Gastrocnemius medialis (tissue), 4 donors: ENCODE measurements around the gene PIAS4. TPM values are rescaled to one million over a fixed set of nuclear protein-coding genes. Genes with fewer than 3 reads are reported as not detected.
A peak's percentile ranks its signal among the peaks of the same experiment; 100 is the strongest.

Experiments
- ATAC-seq, 2 donors: fragments of 150-250 bp; one replicate each; pipeline ENCODE4 v1.9.1; 2016
- DNase-seq, 2 donors: peaks; one replicate each; pipeline ENCODE4 v3.0.0-alpha.2; 2019
- H3K27ac ChIP-seq, 4 donors: fragments of 200-600 bp; sonication (generic); 1 replicate in 1 of 4; 2 replicates in 3 of 4; pipeline ENCODE4 v1.5.1; 2016 to 2018; ENCODE audit warnings: mild to moderate bottlenecking in 2 of 4, moderate library complexity in 1 of 4
- H3K27me3 ChIP-seq, 3 donors: fragments of 200-600 bp; sonication (generic) in 2 of 3; 1 replicate in 1 of 3; 2 replicates in 2 of 3; pipeline versions ENCODE4 v1.5.1 to v1.6.0; 2016 to 2019; ENCODE audit warnings: mild to moderate bottlenecking in 1 of 3, moderate library complexity in 1 of 3
- H3K36me3 ChIP-seq, 2 donors: fragments of 200-600 bp; sonication (generic) in 1 of 2; one replicate each; pipeline ENCODE4 v1.5.1; 2017 to 2018
- H3K4me1 ChIP-seq, 2 donors: fragments of 200-600 bp; sonication (generic) in 1 of 2; one replicate each; pipeline ENCODE4 v1.5.1; 2016 to 2017; ENCODE audit warnings: mild to moderate bottlenecking in 2 of 2
- H3K4me3 ChIP-seq, 4 donors: fragments of 200-600 bp; sonication (generic) in 3 of 4; 1 replicate in 1 of 4; 2 replicates in 3 of 4; pipeline ENCODE4 v1.5.1; 2016 to 2019; ENCODE audit warnings: mild to moderate bottlenecking in 2 of 4
- H3K9me3 ChIP-seq, 3 donors: fragments of 200-600 bp; sonication (generic) in 2 of 3; 1 replicate in 1 of 3; 2 replicates in 2 of 3; pipeline ENCODE4 v1.5.1; 2016 to 2019
- POLR2A ChIP-seq, 2 donors: fragments of 450-650 bp; IDR thresholded peaks; one replicate each; pipeline ENCODE4 v1.6.1; 2017; ENCODE audit warnings: antibody characterized with exemption in 2 of 2, mild to moderate bottlenecking in 2 of 2, moderate library complexity in 2 of 2
- in situ Hi-C, 4 donors: fragments of 200-750 bp; cut with MboI; loops; one replicate each; pipeline versions ENCODE4 v1.15.0 to v1.8.0; 2017; ENCODE audit warnings: low sequenced_read_pairs in 4 of 4
- intact Hi-C: fragments of 100-400 bp; cut with DNase I; formaldehyde crosslinking; loops from one replicate; pipeline ENCODE4 v1.15.1; 2023; ENCODE audit warnings: low total_unique reads
- total RNA-seq, 4 donors: library from RNA; depleted of rRNA; stranded (reverse); fragments of >200 nt; gene quantifications; one replicate each; pipeline versions ENCODE4 v1.1.0 to v1.2.3, GENCODE V29; 2016
- TF ChIP-seq, protein P1 (sequence below), 5 experiments: fragments of 450-650 bp in 3 of 5; fragments of 200-600 bp in 2 of 5; sonication (generic) in 2 of 5; IDR thresholded peaks in 4 of 5; conservative IDR thresholded peaks in 1 of 5; 1 replicate in 4 of 5; 2 replicates in 1 of 5; pipeline ENCODE4 v1.5.1; 2016 to 2019; ENCODE audit warnings: antibody characterized with exemption in 5 of 5, mild to moderate bottlenecking in 3 of 5, moderate library complexity in 3 of 5

The PIAS4 gene
- total RNA-seq, 4 donors from 2014 or later = 15.5 to 20.0 (median 17.5) TPM

DNA sequence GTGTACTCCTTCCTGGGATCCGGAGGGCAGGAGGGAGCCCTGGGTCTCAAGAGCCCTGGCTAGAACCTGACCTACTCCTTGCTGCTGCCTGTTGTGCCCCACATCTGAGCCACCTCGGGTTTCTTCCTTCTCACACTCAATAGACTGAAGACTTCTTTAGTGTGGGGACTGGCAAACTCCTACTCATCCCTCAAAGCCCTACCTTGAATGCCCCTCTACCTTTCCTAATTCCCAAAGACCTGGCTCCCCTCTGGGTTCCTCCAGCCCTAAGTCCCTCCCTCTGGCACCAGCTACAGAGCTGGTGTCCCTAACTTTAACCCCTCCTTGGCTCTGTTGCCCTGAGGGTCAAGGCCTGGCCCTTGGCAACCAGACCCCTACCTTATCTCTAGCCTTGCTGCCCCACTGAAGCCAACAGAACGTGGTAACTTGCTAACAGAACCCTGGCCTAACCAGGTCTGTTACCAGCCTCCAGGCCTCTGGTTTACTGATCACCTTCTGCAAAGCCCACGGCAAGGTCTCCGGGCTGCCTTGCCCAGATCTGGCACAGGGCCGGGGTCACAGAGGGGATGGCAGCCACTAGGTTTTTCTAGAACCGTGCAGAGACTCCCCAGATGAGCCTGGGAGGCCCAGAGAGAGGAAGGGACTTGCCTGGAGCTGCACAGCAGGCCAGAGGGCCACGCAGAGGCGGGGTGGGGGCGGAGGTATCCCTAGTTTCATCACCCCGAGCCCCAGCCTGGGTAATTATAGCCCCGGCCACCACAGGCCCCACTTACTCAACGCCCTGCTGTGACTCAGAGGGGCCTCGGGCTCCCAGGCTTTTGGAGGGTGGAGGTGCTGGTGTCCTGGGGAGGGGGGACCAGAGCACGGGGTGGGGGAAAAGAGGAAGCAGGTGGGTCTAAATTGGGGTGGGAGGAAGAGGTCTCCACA is 43.9 kb downstream of the PIAS4 start:
- Histone ChIP-seq H3K36me3 (peaks cover 0 to 37% of the 10 kb centered on the region in 2 donors), H3K27me3 (no peaks in the 10 kb centered on the region), H3K9me3 (no peaks in the 10 kb centered on the region), H3K4me3 (peak overlapping the region in 1 of 4 donors; percentile 14), H3K4me1 (peaks cover 37 to 38% of the 10 kb centered on the region in 2 donors), H3K27ac (peak overlapping the region; percentile 77 to 88 (median 83))
- DNase-seq (peak in 1 of 2 donors; percentile 64), ATAC-seq (peak in 1 of 2 donors; percentile 34)
- TF ChIP-seq POLR2A (IDR thresholded peaks at IDR 0.05) = peak in 1 of 2 donors; percentile 18
- TF ChIP-seq, protein P1, sequence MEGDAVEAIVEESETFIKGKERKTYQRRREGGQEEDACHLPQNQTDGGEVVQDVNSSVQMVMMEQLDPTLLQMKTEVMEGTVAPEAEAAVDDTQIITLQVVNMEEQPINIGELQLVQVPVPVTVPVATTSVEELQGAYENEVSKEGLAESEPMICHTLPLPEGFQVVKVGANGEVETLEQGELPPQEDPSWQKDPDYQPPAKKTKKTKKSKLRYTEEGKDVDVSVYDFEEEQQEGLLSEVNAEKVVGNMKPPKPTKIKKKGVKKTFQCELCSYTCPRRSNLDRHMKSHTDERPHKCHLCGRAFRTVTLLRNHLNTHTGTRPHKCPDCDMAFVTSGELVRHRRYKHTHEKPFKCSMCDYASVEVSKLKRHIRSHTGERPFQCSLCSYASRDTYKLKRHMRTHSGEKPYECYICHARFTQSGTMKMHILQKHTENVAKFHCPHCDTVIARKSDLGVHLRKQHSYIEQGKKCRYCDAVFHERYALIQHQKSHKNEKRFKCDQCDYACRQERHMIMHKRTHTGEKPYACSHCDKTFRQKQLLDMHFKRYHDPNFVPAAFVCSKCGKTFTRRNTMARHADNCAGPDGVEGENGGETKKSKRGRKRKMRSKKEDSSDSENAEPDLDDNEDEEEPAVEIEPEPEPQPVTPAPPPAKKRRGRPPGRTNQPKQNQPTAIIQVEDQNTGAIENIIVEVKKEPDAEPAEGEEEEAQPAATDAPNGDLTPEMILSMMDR (IDR thresholded peaks at IDR 0.05 in 4 of 5, conservative IDR thresholded peaks at IDR 0.05 in 1 of 5) = no peak
- in situ Hi-C loops = no loop called here
- intact Hi-C loops = no loop called here

DNA sequence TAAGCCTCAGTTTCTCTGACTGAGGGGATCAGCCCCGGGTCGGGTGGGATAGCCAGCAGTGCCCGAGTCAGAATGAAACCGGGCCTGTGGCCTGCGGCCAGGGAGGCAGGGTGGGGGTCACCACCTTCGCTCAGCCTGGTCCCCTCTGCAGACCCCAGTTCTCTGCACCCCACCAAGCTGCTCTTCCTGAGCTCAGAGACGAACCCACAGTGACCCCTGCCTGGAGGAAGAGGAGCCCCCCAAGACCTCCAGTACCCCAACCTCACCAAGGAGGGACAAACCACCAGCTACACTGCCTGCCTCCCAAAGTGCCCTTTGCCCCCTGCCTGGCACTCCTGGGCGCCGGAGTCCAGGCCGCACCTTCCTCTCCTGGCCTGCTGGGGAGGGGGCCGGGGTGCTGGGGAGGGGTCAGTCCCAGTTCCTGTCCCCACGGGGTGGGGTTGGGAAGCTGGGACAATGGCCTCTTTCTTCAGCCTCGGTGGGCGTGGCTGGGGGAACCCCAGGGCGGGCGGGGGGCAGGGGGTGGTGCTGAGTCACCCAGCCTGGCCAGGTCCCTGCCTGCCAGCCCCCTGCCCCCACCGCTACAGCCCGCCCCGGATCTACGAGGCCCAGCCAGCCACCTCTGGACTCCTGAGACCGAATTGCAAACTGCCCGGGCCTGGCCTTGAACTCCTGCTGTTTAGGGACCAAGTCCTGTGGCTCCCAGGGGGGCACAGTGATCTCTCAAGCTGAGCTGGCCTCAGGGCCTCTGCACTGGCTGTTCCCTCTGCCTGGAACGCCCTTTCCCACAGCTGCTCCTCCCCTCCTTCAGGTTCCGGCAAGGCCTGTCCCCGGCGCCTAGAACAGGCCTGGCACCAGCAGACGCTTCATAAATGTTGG is 44.8 kb downstream of the PIAS4 start:
- intact Hi-C loops = no loop called here
- H3K4me1 ChIP-seq = peaks cover 37 to 38% of the 10 kb centered on the region in 2 donors
- peaks cover 0 to 28% of the 10 kb centered on the region in 2 donors for H3K36me3 ChIP-seq
- TF ChIP-seq, protein P1 (IDR thresholded peaks at IDR 0.05 in 4 of 5, conservative IDR thresholded peaks at IDR 0.05 in 1 of 5) = no peak
- no peak for TF ChIP-seq POLR2A (IDR thresholded peaks at IDR 0.05)
- DNase-seq = peak in 1 of 2 donors; percentile 36
- no peaks in the 10 kb centered on the region for H3K27me3 ChIP-seq
- H3K27ac ChIP-seq = peak overlapping the region; percentile 77 to 88 (median 83)
- in situ Hi-C loops = no loop called here
- ATAC-seq = no peak
- H3K9me3 ChIP-seq = no peaks in the 10 kb centered on the region
- peak overlapping the region in 2 of 4 donors; percentile 14 to 15 for H3K4me3 ChIP-seq

DNA sequence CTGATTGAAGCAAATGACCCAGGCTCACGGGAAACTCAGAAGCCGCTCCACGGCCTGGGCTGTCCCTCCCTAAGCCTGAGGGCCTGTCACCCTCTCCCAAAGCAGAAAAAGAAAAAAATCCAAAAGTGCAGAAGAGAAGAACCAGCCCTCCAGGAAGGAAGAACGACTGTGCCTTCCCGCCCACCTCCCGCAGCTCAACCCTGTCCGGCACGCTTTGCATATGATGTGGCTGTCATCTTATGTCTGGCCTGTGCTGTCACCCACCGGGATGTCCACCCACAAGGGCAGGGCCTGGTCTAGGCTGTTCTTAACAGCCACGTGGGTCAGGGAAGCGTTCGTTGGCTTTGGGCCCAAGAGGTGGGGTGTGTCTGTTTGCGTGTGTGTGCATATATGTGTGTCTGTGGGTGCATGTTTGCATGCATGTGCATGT is 45.5 kb downstream of the PIAS4 start:
- TF ChIP-seq POLR2A (IDR thresholded peaks at IDR 0.05) = no peak
- TF ChIP-seq, protein P1 (IDR thresholded peaks at IDR 0.05 in 4 of 5, conservative IDR thresholded peaks at IDR 0.05 in 1 of 5) = no peak
- peak overlapping the region in 2 of 4 donors; percentile 14 to 15 for H3K4me3 ChIP-seq
- ATAC-seq (no peak), DNase-seq (no peak)
- peaks cover 0 to 25% of the 10 kb centered on the region in 2 donors for H3K36me3 ChIP-seq
- H3K27me3 ChIP-seq = no peaks in the 10 kb centered on the region
- in situ Hi-C loops (no loop called here), intact Hi-C loops (no loop called here)
- H3K4me1 ChIP-seq = peaks cover 40 to 41% of the 10 kb centered on the region in 2 donors
- peak overlapping the region; percentile 77 to 88 (median 83) for H3K27ac ChIP-seq
- H3K9me3 ChIP-seq = no peaks in the 10 kb centered on the region

DNA sequence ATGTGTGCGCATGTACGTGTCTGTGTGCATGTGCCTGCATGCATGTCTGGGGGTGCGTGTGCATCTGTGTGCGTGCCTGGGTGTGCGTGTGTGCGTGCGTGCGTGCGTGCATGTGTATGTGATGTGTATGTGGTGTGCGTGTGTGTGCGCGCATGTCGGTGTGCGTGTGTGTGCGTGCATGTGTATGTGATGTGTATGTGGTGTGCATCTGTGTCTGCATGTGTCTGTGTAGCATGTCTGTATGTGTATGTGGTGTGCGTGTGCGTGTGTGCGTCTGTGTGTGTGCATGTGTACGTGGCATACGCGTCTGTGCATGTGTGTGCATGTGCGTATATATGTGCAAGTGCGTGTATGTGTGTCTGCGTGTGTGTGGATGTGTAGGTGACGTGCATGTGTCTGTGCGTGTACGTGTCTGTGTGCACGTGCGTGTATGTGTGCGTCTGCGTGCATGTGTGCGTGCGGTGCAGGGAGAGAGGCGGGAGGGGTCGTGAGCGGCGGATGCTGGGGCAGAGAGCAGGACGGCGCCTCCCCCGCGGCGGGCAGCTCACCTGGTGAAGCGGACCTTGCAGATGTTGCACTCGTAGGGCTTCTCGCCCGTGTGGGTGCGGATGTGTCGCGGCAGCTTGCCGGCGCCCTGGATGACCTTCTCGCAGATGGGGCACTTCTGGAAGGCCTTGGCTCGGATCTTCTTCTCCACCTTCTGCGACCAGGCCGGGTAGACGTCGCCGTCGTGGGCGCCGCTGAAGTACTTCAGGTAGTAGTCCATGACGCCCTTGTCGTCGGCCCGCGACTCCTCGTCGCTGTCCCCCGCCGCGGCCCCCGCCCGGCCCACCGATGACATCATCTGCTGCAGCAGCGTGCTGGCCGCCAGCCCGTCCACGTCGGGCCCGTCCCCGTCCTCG is 46.1 kb downstream of the PIAS4 start:
- Histone ChIP-seq H3K27ac (peak overlapping the region in 1 of 4 donors; percentile 88), H3K36me3 (peaks cover 0 to 25% of the 10 kb centered on the region in 2 donors), H3K9me3 (no peaks in the 10 kb centered on the region), H3K27me3 (no peaks in the 10 kb centered on the region), H3K4me1 (peaks cover 43 to 45% of the 10 kb centered on the region in 2 donors), H3K4me3 (no peak overlapping the region)
- ATAC-seq = no peak
- no peak for TF ChIP-seq POLR2A (IDR thresholded peaks at IDR 0.05)
- TF ChIP-seq, protein P1 (IDR thresholded peaks at IDR 0.05 in 4 of 5, conservative IDR thresholded peaks at IDR 0.05 in 1 of 5) = no peak
- in situ Hi-C loops (no loop called here), intact Hi-C loops (no loop called here)
- no peak for DNase-seq
